Esophagus muscularis mucosa (tissue), 4 donors: ENCODE results near the gene BRMS1L. TPM values are rescaled to one million over a fixed set of nuclear protein-coding genes. Genes with fewer than 3 reads are reported as not detected.
"Not testable (repeated sequence)": the region's sequence is repeated elsewhere in the genome, so short reads cannot be mapped to it uniquely, and the experiment has no call there.

Experiments used
- DNase-seq: peaks from one replicate; pipeline ENCODE4 v3.0.0-alpha.2; 2017; ENCODE audit errors: extremely low spot score
- H3K27ac ChIP-seq, 4 donors: fragments of 200-600 bp; sonication (generic); replicated peaks in 1 of 4; 1 replicate in 3 of 4; 2 replicates in 1 of 4; pipeline ENCODE4 v1.5.1; 2016 to 2019; ENCODE audit warnings: mild to moderate bottlenecking in 1 of 4
- H3K27me3 ChIP-seq, 4 donors: fragments of 200-600 bp; sonication (generic); one replicate each; pipeline versions ENCODE4 v1.5.1 to v1.6.0; 2016 to 2019
- H3K36me3 ChIP-seq, 4 donors: fragments of 200-600 bp; sonication (generic); one replicate each; pipeline ENCODE4 v1.5.1; 2016 to 2019
- H3K4me1 ChIP-seq, 4 donors: fragments of 200-600 bp; sonication (generic); one replicate each; pipeline ENCODE4 v1.5.1; 2016 to 2019
- H3K4me3 ChIP-seq, 4 donors: fragments of 200-600 bp; sonication (generic); 1 replicate in 2 of 4; 2 replicates in 2 of 4; pipeline ENCODE4 v1.5.1; 2016 to 2019; ENCODE audit warnings: mild to moderate bottlenecking in 4 of 4, moderate library complexity in 1 of 4
- H3K9me3 ChIP-seq, 4 donors: fragments of 200-600 bp; sonication (generic); 1 replicate in 3 of 4; 2 replicates in 1 of 4; pipeline ENCODE4 v1.5.1; 2016 to 2019
- CTCF ChIP-seq, 3 experiments: fragments of 200-600 bp in 2 of 3; fragments of 450-650 bp in 1 of 3; sonication (generic) in 2 of 3; IDR thresholded peaks; one replicate each; pipeline ENCODE4 v1.5.1; 2017 to 2019; ENCODE audit warnings: antibody characterized with exemption in 3 of 3, mild to moderate bottlenecking in 2 of 3, moderate library complexity in 1 of 3
- EP300 ChIP-seq: sonication (generic); formaldehyde crosslinking; IDR thresholded peaks from one replicate; pipeline ENCODE4 v1.6.1; 2017; ENCODE audit warnings: antibody characterized with exemption
- POLR2A ChIP-seq: fragments of 450-650 bp; IDR thresholded peaks from one replicate; pipeline ENCODE4 v1.6.1; 2017; ENCODE audit warnings: antibody characterized with exemption, moderate library complexity, mild to moderate bottlenecking, low read depth
- POLR2AphosphoS5 ChIP-seq, 2 donors: sonication (generic); formaldehyde crosslinking; IDR thresholded peaks; one replicate each; pipeline ENCODE4 v1.6.1; 2017; ENCODE audit warnings: antibody characterized with exemption in 2 of 2
- WGBS: methylation state at CpG from one replicate; pipeline ENCODE4 v1.1.5; 2018; 5-methylcytosine and 5-hydroxymethylcytosine counted together
- intact Hi-C: fragments of 100-400 bp; cut with DNase I; formaldehyde crosslinking; loops from one replicate; pipeline ENCODE4 v1.15.1; 2023
- total RNA-seq, 4 donors: library from RNA; depleted of rRNA; stranded (reverse); fragments of >200 nt; gene quantifications; one replicate each; pipeline versions ENCODE4 v1.1.0 to v1.2.1, GENCODE V29; 2016

The BRMS1L gene
- total RNA-seq, 4 donors from 2014 or later = 5.0 to 8.0 (median 6.9) TPM

GRCh38 chr14:35827678-35828472 is 1.7 kb downstream of the BRMS1L start:
- TF ChIP-seq POLR2AphosphoS5 (IDR thresholded peaks at IDR 0.05) (no peak), POLR2A (no peak), CTCF (IDR thresholded peaks at IDR 0.05) (no peak), EP300 (no peak)
- Histone ChIP-seq H3K27ac (no peak overlapping the region), H3K4me3 (no peak overlapping the region), H3K9me3 (no peaks in the 10 kb centered on the region), H3K4me1 (peaks cover 3 to 24% (median 13%) of the 10 kb centered on the region in 4 donors), H3K27me3 (no peaks in the 10 kb centered on the region), H3K36me3 (peaks cover 0 to 8% (median 4%) of the 10 kb centered on the region in 4 donors)
- intact Hi-C loops = no loop called here
- WGBS = 85% methylated on average over 11 of the region's 11 CpGs
- DNase-seq = no peak

GRCh38 chr14:35829449-35829848 is 3.3 kb downstream of the BRMS1L start:
- Histone ChIP-seq H3K9me3 (no peaks in the 10 kb centered on the region), H3K36me3 (peaks cover 0 to 24% (median 4%) of the 10 kb centered on the region in 4 donors), H3K27me3 (no peaks in the 10 kb centered on the region), H3K27ac (no peak overlapping the region), H3K4me3 (no peak overlapping the region), H3K4me1 (peaks cover 3 to 24% (median 13%) of the 10 kb centered on the region in 4 donors)
- intact Hi-C loops = no loop called here
- 30% methylated on average over 1 of the region's 1 CpG for WGBS
- TF ChIP-seq EP300 (no peak), POLR2AphosphoS5 (IDR thresholded peaks at IDR 0.05) (no peak), CTCF (IDR thresholded peaks at IDR 0.05) (no peak), POLR2A (no peak)
- no peak for DNase-seq

GRCh38 chr14:35835208-35835982 is 9.3 kb downstream of the BRMS1L start:
- H3K27ac ChIP-seq = no peak overlapping the region
- H3K36me3 ChIP-seq = peaks cover 0 to 77% (median 33%) of the 10 kb centered on the region in 4 donors
- TF ChIP-seq POLR2A = no peak
- no peak for DNase-seq
- peaks cover 0 to 4% (median 0%) of the 10 kb centered on the region in 4 donors for H3K4me1 ChIP-seq
- no peaks in the 10 kb centered on the region for H3K27me3 ChIP-seq
- intact Hi-C loops = no loop called here
- H3K4me3 ChIP-seq = no peak overlapping the region
- 90% methylated on average over 5 of the region's 5 CpGs for WGBS
- peaks cover 0 to 4% (median 0%) of the 10 kb centered on the region in 4 donors for H3K9me3 ChIP-seq

GRCh38 chr14:35841704-35842103 is 15.6 kb downstream of the BRMS1L start:
- H3K4me1 ChIP-seq, DNase-seq, H3K4me3 ChIP-seq, intact Hi-C loops, H3K27me3 ChIP-seq, H3K27ac ChIP-seq: not testable (repeated sequence)
- H3K36me3 ChIP-seq = peaks cover 21 to 82% (median 57%) of the 10 kb centered on the region in 4 donors
- WGBS = 96% methylated on average over 2 of the region's 2 CpGs
- peaks cover 0 to 20% (median 11%) of the 10 kb centered on the region in 4 donors for H3K9me3 ChIP-seq

GRCh38 chr14:35842245-35842644 is 16.1 kb downstream of the BRMS1L start:
- H3K27ac ChIP-seq, H3K4me3 ChIP-seq, intact Hi-C loops, DNase-seq, H3K27me3 ChIP-seq, H3K4me1 ChIP-seq: not testable (repeated sequence)
- H3K9me3 ChIP-seq = peaks cover 0 to 20% (median 11%) of the 10 kb centered on the region in 4 donors
- 98% methylated on average over 2 of the region's 2 CpGs for WGBS
- peaks cover 21 to 80% (median 53%) of the 10 kb centered on the region in 4 donors for H3K36me3 ChIP-seq

GRCh38 chr14:35844494-35844893 is 18.4 kb downstream of the BRMS1L start:
- no peak overlapping the region for H3K27ac ChIP-seq
- H3K4me3 ChIP-seq = no peak overlapping the region
- H3K27me3 ChIP-seq = no peaks in the 10 kb centered on the region
- DNase-seq = no peak
- 97% methylated on average over 7 of the region's 8 CpGs for WGBS
- peaks cover 21 to 67% (median 42%) of the 10 kb centered on the region in 4 donors for H3K36me3 ChIP-seq
- intact Hi-C loops = no loop called here
- no peaks in the 10 kb centered on the region for H3K4me1 ChIP-seq
- TF ChIP-seq CTCF (IDR thresholded peaks at IDR 0.05) (no peak), EP300 (no peak), POLR2A (no peak), POLR2AphosphoS5 (IDR thresholded peaks at IDR 0.05) (no peak)
- peaks cover 0 to 20% (median 9%) of the 10 kb centered on the region in 4 donors for H3K9me3 ChIP-seq
